SK-N-SH (cell line): ENCODE results near the gene GATB. TPM values are rescaled to one million over a fixed set of nuclear protein-coding genes. Genes with fewer than 3 reads are reported as not detected.

Experiments used
- CTCF ChIA-PET: fragments of 300-600, 350-600 bp; formaldehyde crosslinking; extraction: SDS; loops from one replicate; lab custom pipeline; 2021; lab: Yijun Ruan, JAX
- POLR2A ChIA-PET: fragments of 350-600 bp; sonication (Branson Sonifier 250); formaldehyde crosslinking; extraction: SDS; loops from one replicate; lab custom pipeline; 2020; ENCODE audit warnings: antibody characterized with exemption, inconsistent platforms; lab: Yijun Ruan, JAX
- DNase-seq: peaks from one replicate; pipeline ENCODE4 v3.0.0; 2012
- H2AFZ ChIP-seq: fragments of 200-600 bp; sonication (generic); 2 replicates; pipeline ENCODE4 v1.8.1; 2016; ENCODE audit warnings: antibody characterized with exemption, mild to moderate bottlenecking, low read depth
- H3F3A ChIP-seq: fragments of 200-600 bp; sonication (generic); replicated peaks from 2 replicates; pipeline ENCODE3; 2016; ENCODE audit warnings: antibody characterized with exemption, mild to moderate bottlenecking; ENCODE audit not compliant: insufficient read depth
- H3K27ac ChIP-seq, 2 experiments: fragments of 200-500 bp in 1 of 2; fragments of 200-600 bp in 1 of 2; sonication (Bioruptor generic) in 1 of 2; sonication (generic), shearing (Covaris generic) in 1 of 2; 2 replicates each; pipeline versions ENCODE4 v1.5.1 to v1.6.1; 2014 to 2016; ENCODE audit warnings: low read depth in 2 of 2, inconsistent platforms in 1 of 2, low read length in 1 of 2, mild to moderate bottlenecking in 1 of 2, mixed read lengths in 1 of 2
- H3K27me3 ChIP-seq: fragments of 200-600 bp; sonication (generic), shearing (Covaris generic); 2 replicates; pipeline ENCODE4 v1.6.1; 2016; ENCODE audit warnings: mixed run types; ENCODE audit not compliant: insufficient read depth
- H3K36me3 ChIP-seq, 2 experiments: fragments of 200-500 bp in 1 of 2; fragments of 200-600 bp in 1 of 2; sonication (Bioruptor generic) in 1 of 2; sonication (generic) in 1 of 2; replicated peaks in 1 of 2; 2 replicates each; pipeline versions ENCODE3 to v1.5.1; 2014 to 2016; ENCODE audit warnings: low read length in 1 of 2, mild to moderate bottlenecking in 1 of 2; ENCODE audit not compliant: insufficient read depth in 2 of 2, control insufficient read depth in 1 of 2
- H3K4me1 ChIP-seq, 2 experiments: fragments of 200-500 bp in 1 of 2; fragments of 200-600 bp in 1 of 2; sonication (Bioruptor generic) in 1 of 2; sonication (generic), shearing (Covaris generic) in 1 of 2; 2 replicates each; pipeline versions ENCODE4 v1.5.1 to v1.6.1; 2014 to 2016; ENCODE audit warnings: low read depth in 1 of 2, low read length in 1 of 2, mixed run types in 1 of 2; ENCODE audit not compliant: insufficient read depth in 2 of 2, control insufficient read depth in 1 of 2
- H3K4me2 ChIP-seq: fragments of 200-600 bp; sonication (generic), shearing (Covaris generic); 2 replicates; pipeline ENCODE4 v1.6.1; 2017; ENCODE audit warnings: mixed run types
- H3K4me3 ChIP-seq, 2 experiments: fragments of 200-500 bp in 1 of 2; fragments of 200-600 bp in 1 of 2; sonication (Bioruptor generic) in 1 of 2; sonication (generic), shearing (Covaris generic) in 1 of 2; 2 replicates each; pipeline versions ENCODE4 v1.5.1 to v1.8.1; 2014 to 2016; ENCODE audit warnings: low read depth in 2 of 2, inconsistent platforms in 1 of 2, low read length in 1 of 2, mild to moderate bottlenecking in 1 of 2, mixed read lengths in 1 of 2, moderate library complexity in 1 of 2
- H3K79me2 ChIP-seq: fragments of 200-600 bp; sonication (generic); 2 replicates; pipeline ENCODE4 v1.8.1; 2017; ENCODE audit warnings: mild to moderate bottlenecking; ENCODE audit not compliant: insufficient read depth
- H3K9ac ChIP-seq: fragments of 200-600 bp; sonication (generic); 2 replicates; pipeline ENCODE4 v1.6.1; 2017; ENCODE audit warnings: mixed run types
- H3K9me2 ChIP-seq: fragments of 200-600 bp; sonication (generic); 2 replicates; pipeline ENCODE4 v1.6.1; 2017; ENCODE audit warnings: mixed run types
- H3K9me3 ChIP-seq: fragments of 200-600 bp; sonication (generic); 2 replicates; pipeline ENCODE4 v1.6.1; 2017; ENCODE audit warnings: mixed run types, mild to moderate bottlenecking, moderate library complexity
- H4K20me1 ChIP-seq: fragments of 200-600 bp; sonication (generic); 2 replicates; pipeline ENCODE4 v1.6.1; 2017; ENCODE audit warnings: mild to moderate bottlenecking, mixed run types; ENCODE audit not compliant: insufficient read depth
- CHD2 ChIP-seq: fragments of 150-350 bp; IDR thresholded peaks from 2 replicates; pipeline ENCODE4 v1.6.1; 2018; ENCODE audit warnings: low read length; ENCODE audit not compliant: partially characterized antibody
- CTCF ChIP-seq: fragments of 200-600 bp; sonication (generic); IDR thresholded peaks from 2 replicates; pipeline ENCODE4 v1.6.1; 2017; ENCODE audit warnings: antibody characterized with exemption, mild to moderate bottlenecking, moderate library complexity
- GABPA ChIP-seq: IDR thresholded peaks from 2 replicates; pipeline ENCODE4 v1.4.0; 2012; ENCODE audit warnings: low read depth, mild to moderate bottlenecking
- JUND ChIP-seq: IDR thresholded peaks from 2 replicates; pipeline ENCODE4 v1.4.0; 2012
- NFIC ChIP-seq: IDR thresholded peaks from 2 replicates; pipeline ENCODE4 v1.4.0; 2012; ENCODE audit warnings: borderline replicate concordance
- RFX5 ChIP-seq: IDR thresholded peaks from 2 replicates; pipeline ENCODE4 v1.6.1; 2012; ENCODE audit warnings: mild to moderate bottlenecking, improper control_type of control experiment, low read length
- SMC3 ChIP-seq: IDR thresholded peaks from 2 replicates; pipeline ENCODE4 v1.6.1; 2012; ENCODE audit warnings: low read depth, low read length, improper control_type of control experiment
- TAF1 ChIP-seq: IDR thresholded peaks from 2 replicates; pipeline ENCODE4 v1.6.1; 2012; ENCODE audit warnings: low read depth, mild to moderate bottlenecking, low read length, moderate library complexity, borderline replicate concordance
- TEAD4 ChIP-seq: IDR thresholded peaks from 2 replicates; pipeline ENCODE4 v1.4.0; 2012; ENCODE audit warnings: mild to moderate bottlenecking, borderline replicate concordance; ENCODE audit not compliant: insufficient read depth
- WGBS: methylation state at CpG from one replicate; pipeline ENCODE4 v1.1.6; 2017; ENCODE audit warnings: low lambda C conversion rate; 5-methylcytosine and 5-hydroxymethylcytosine counted together
- polyA plus RNA-seq, 3 experiments: library from polyadenylated mRNA; depleted of rRNA; stranded (reverse); fragments of >200 nt; gene quantifications; 2 replicates each; pipeline ENCODE4 v1.2.3, GENCODE V29; 2012
- TF ChIP-seq, protein P1 (sequence below): IDR thresholded peaks from 2 replicates; pipeline ENCODE4 v1.4.0; 2012; ENCODE audit warnings: low read depth
- TF ChIP-seq, protein P2 (sequence below): IDR thresholded peaks from 2 replicates; pipeline ENCODE4 v1.6.1; 2012; ENCODE audit warnings: mild to moderate bottlenecking, low read depth, low read length, moderate library complexity
- TF ChIP-seq, protein P3 (sequence below): IDR thresholded peaks from 2 replicates; pipeline ENCODE4 v1.4.0; 2012; ENCODE audit warnings: low read depth, borderline replicate concordance

Gene GATB
- polyA plus RNA-seq, 1 of the 3 experiments (the other 2 are of a cell fraction) = 28.1 TPM

- Histone ChIP-seq H3K36me3 (no peaks in the 10 kb centered on the region), H3K4me3 (no peak overlapping the region), H2AFZ (no peak overlapping the region), H3K9me2 (no peaks in the 10 kb centered on the region), H3K27me3 (no peaks in the 10 kb centered on the region), H3F3A (no peaks in the 10 kb centered on the region), H3K4me1 (no peaks in the 10 kb centered on the region), H3K4me2 (no peak overlapping the region), H3K9me3 (no peaks in the 10 kb centered on the region), H3K9ac (no peak overlapping the region), H3K79me2 (no peaks in the 10 kb centered on the region), H4K20me1 (no peaks in the 10 kb centered on the region), H3K27ac (no peak overlapping the region)
- CTCF ChIA-PET = no interaction called here
- no peak for TF ChIP-seq TEAD4
- no peak for TF ChIP-seq SMC3
- no peak for TF ChIP-seq GABPA
- no peak for TF ChIP-seq CTCF
- no peak for TF ChIP-seq JUND
- no peak for TF ChIP-seq TAF1
- TF ChIP-seq, protein P1, sequence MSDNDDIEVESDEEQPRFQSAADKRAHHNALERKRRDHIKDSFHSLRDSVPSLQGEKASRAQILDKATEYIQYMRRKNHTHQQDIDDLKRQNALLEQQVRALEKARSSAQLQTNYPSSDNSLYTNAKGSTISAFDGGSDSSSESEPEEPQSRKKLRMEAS = no peak
- no peak for TF ChIP-seq CHD2
- no peak for TF ChIP-seq RFX5
- TF ChIP-seq, protein P2, sequence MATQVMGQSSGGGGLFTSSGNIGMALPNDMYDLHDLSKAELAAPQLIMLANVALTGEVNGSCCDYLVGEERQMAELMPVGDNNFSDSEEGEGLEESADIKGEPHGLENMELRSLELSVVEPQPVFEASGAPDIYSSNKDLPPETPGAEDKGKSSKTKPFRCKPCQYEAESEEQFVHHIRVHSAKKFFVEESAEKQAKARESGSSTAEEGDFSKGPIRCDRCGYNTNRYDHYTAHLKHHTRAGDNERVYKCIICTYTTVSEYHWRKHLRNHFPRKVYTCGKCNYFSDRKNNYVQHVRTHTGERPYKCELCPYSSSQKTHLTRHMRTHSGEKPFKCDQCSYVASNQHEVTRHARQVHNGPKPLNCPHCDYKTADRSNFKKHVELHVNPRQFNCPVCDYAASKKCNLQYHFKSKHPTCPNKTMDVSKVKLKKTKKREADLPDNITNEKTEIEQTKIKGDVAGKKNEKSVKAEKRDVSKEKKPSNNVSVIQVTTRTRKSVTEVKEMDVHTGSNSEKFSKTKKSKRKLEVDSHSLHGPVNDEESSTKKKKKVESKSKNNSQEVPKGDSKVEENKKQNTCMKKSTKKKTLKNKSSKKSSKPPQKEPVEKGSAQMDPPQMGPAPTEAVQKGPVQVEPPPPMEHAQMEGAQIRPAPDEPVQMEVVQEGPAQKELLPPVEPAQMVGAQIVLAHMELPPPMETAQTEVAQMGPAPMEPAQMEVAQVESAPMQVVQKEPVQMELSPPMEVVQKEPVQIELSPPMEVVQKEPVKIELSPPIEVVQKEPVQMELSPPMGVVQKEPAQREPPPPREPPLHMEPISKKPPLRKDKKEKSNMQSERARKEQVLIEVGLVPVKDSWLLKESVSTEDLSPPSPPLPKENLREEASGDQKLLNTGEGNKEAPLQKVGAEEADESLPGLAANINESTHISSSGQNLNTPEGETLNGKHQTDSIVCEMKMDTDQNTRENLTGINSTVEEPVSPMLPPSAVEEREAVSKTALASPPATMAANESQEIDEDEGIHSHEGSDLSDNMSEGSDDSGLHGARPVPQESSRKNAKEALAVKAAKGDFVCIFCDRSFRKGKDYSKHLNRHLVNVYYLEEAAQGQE = no peak
- no peak for TF ChIP-seq NFIC
- TF ChIP-seq, protein P3, sequence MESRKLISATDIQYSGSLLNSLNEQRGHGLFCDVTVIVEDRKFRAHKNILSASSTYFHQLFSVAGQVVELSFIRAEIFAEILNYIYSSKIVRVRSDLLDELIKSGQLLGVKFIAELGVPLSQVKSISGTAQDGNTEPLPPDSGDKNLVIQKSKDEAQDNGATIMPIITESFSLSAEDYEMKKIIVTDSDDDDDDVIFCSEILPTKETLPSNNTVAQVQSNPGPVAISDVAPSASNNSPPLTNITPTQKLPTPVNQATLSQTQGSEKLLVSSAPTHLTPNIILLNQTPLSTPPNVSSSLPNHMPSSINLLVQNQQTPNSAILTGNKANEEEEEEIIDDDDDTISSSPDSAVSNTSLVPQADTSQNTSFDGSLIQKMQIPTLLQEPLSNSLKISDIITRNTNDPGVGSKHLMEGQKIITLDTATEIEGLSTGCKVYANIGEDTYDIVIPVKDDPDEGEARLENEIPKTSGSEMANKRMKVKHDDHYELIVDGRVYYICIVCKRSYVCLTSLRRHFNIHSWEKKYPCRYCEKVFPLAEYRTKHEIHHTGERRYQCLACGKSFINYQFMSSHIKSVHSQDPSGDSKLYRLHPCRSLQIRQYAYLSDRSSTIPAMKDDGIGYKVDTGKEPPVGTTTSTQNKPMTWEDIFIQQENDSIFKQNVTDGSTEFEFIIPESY = no peak
- POLR2A ChIA-PET = no interaction called here
- DNase-seq = no peak
- WGBS = 60% methylated on average over 6 of the region's 6 CpGs
Observed at GRCh38 chr4:151798678-151799416, 38.0 kb upstream of the GATB start.
